ENCODE results near the gene HNF4A.
"Not testable (repeated sequence)": the region's sequence is repeated elsewhere in the genome, so short reads cannot be mapped to it uniquely, and the experiment has no call there.

The HNF4A gene

DNA sequence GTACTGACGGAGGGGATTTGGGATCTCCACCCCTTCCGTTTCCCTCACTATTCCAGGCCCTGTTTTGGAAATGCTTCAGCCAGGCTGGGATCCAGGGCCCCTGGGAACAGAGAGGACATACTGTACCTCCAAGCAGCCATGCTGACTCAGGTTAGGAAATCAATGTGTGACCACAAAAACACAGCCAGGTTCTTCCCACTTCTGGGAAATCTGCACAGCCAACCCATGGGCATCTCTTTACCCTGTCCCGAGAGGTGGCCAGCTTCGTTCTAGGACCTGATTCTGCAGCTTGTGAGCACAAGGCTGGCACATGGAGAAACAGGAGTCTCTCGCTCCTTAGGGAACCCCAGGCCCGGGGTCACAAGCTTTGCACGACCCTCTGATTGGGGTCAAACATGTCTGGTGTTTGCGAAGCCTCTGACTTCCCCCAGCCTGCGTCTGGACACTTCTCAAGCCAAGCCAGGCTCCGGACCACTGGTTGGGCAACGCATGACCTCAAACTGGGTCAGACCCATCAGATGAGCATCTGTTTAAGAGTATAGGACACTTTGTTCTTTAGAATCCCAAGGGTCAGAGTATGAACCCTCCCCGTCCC, 111.9 kb downstream of the HNF4A start:
- no peak for DNase-seq (ENCODE audit: low read depth)
- TF ChIP-seq, protein P1, sequence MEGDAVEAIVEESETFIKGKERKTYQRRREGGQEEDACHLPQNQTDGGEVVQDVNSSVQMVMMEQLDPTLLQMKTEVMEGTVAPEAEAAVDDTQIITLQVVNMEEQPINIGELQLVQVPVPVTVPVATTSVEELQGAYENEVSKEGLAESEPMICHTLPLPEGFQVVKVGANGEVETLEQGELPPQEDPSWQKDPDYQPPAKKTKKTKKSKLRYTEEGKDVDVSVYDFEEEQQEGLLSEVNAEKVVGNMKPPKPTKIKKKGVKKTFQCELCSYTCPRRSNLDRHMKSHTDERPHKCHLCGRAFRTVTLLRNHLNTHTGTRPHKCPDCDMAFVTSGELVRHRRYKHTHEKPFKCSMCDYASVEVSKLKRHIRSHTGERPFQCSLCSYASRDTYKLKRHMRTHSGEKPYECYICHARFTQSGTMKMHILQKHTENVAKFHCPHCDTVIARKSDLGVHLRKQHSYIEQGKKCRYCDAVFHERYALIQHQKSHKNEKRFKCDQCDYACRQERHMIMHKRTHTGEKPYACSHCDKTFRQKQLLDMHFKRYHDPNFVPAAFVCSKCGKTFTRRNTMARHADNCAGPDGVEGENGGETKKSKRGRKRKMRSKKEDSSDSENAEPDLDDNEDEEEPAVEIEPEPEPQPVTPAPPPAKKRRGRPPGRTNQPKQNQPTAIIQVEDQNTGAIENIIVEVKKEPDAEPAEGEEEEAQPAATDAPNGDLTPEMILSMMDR (conservative IDR thresholded peaks at IDR 0.05; ENCODE audit: low read length) = no peak
- H3K4me3 ChIP-seq (ENCODE audit: low read length) = no peak overlapping the region

DNA sequence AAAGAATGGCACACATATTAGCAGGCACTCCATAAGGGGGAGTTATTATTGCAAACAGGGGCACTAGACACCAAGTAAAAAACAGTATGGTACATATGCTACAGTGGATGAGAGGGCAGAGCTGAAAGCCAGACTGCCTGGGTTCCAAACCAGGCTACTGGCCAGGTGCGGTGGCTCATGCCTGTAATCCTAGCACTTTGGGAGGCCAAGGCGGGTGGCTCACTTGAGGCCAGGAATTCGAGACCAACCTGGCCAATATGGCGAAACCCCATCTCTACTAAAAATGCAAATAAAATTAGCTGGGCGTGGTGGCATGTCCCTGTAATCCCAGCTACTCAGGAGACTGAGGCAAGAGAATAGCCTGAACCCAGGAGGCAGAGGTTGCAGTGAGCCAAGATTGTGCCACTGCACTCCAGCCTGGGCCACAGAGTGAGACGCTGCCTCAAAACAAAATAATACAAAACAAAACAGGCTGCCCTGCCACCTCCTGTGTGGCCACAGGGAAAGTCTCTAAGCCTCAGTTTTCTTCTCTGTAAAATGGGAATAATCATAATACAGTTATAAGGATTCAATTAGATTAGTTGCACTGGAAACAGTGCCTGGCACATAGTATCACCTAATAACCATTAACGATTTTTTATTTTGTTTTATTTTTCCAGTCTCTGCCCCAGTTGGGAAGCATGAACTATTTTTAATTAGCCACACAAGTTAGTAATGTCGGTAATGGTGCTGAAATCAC, 112.7 kb downstream of the HNF4A start:
- TF ChIP-seq, protein P1 (conservative IDR thresholded peaks at IDR 0.05; ENCODE audit: low read length) = no peak
- DNase-seq (ENCODE audit: low read depth) = no peak
- H3K4me3 ChIP-seq (ENCODE audit: low read length) = no peak overlapping the region

DNA sequence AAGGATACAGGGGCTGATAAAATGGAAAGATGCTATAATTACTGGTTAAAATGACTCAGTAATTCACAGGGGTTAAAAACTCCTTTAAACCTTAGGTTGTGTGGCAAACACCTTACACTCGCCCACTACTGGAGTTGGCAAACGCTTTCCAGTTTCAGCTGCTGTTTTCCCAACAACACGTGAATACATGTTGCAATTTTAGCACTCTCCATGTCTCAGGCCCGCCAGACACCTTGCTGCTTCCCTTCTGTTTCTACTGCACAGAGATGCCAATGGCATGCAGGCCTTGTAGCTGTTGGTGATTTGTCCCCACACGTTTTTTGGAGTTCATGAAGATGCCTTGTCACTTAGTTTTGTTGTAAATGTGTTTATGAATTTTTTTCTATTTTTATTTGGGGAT, 114.8 kb downstream of the HNF4A start:
- H3K4me3 ChIP-seq (ENCODE audit: low read length) = no peak overlapping the region
- TF ChIP-seq, protein P1 (conservative IDR thresholded peaks at IDR 0.05; ENCODE audit: low read length) = no peak
- no peak for DNase-seq (ENCODE audit: low read depth)

DNA sequence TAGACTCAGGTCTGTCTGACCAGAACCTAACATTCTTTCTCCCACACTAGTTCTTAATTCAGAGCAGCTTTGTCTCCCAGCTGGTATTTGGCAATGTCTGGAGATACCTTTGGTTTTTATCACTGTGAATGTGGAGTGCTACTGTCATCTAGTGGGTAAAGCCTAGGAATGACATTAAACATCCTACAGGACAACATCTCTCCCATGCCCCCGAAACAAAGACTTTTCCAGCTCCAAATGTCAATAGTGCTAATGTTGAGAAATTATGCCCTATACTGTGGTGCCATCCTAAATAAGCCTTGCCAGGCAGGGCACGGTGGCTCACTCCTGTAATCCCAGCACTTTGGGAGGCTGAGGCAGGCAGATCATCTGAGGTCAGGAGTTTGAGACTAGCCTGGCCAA, 116.0 kb downstream of the HNF4A start:
- DNase-seq (ENCODE audit: low read depth) = peak; percentile 86
- no peak overlapping the region for H3K4me3 ChIP-seq (ENCODE audit: low read length)
- TF ChIP-seq, protein P1 (conservative IDR thresholded peaks at IDR 0.05; ENCODE audit: low read length) = peak; percentile 88

DNA sequence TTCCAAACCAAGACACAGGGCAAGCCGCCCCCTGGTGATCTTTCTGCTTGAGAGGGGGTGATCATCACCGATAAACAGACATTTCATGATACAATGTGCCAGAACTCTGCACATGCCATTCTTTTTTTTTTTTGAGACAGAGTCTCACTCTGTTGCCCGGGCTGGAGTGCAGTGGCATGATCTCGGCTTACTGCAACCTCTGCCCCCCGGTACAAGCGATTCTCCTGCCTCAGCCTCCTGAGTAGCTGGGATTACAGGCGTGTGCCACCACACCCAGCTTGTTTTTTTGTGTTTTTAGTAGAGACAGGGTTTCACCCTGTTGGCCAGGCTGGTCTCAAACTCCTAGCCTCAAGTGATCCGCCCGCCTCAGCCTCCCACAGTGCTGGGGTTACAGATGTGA, 116.8 kb downstream of the HNF4A start:
- not testable (repeated sequence) for DNase-seq (ENCODE audit: low read depth); H3K4me3 ChIP-seq (ENCODE audit: low read length)

DNA sequence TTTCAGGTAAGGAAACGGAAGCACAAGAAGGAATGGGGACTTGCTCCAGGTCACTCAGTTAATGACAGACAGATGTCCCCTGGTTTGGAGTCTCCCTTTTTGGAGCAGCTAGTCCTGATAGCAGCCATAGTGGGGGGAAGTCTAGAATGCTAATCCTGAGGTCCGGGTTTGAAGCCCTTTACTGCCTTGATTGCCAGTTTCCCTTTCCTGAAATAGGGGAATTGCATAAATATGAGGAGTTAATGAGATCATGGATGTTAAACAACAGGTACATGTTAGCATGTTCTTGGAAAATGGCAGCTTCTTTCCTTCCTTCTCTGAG, 119.8 kb downstream of the HNF4A start:
- no peak for DNase-seq (ENCODE audit: low read depth)
- peak overlapping the region; percentile 88 for H3K4me3 ChIP-seq (ENCODE audit: low read length)
- TF ChIP-seq, protein P1 (conservative IDR thresholded peaks at IDR 0.05; ENCODE audit: low read length) = no peak

DNA sequence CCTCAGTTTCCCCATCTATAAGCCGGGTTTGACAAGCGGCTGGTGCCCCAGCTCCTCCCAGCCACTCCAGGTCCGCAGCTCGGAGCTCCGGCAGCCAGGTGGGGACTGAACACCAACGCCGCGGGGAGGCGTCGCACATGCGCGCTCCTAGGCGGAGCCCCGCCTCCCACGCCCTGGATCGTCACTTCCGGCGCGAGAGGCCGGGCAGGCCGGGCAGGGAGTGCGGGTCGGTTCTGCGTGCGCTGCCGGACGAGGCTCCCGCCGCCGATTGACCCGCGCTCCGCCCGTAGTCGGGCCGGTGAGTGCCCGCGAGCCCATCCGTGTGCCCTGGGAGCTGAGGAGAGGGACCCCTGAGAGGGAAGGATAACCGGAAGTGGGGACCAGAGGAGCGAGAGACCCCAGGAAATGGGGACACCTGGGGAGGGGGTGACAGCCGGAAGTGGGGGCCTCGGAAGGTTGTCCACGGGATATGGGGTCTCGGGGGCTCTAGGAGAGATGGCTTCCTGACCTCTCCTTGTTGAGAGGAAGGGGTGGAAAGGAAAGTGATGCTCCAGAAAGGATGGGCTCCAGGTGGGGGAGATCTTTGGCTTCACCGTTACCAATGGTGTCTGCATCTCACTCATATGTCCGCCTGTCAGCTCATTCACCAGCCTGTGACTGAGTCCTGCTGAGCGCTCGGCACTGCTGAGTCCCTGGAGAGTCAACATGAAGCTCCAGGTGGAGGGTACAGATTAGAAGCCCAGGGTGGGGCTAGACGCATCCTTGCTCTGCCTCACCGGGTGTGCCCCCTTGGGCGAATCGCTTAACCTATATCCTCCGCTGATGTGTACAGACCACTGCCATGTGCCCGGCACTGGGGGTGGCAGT, 120.4 kb downstream of the HNF4A start, which contains the start of gene TTPAL:
Gene TTPAL (plus strand): TSS at position 181 of the 867 bp plus-strand sequence. CDS start 4,126 bp downstream, outside the sequence.
- peak within 1 kb of the TSS; percentile 88 for H3K4me3 ChIP-seq (ENCODE audit: low read length)
- peak; percentile 73 for DNase-seq (ENCODE audit: low read depth)
- TF ChIP-seq, protein P1 (conservative IDR thresholded peaks at IDR 0.05; ENCODE audit: low read length) = peak; percentile 30
